HUES48 (cell line): ENCODE measurements around the gene SYNPO2.

Experiments
- H3K27ac ChIP-seq: one replicate; pipeline ENCODE4 v1.7.0; 2013; ENCODE audit warnings: low read depth, low read length, inconsistent platforms
- H3K27me3 ChIP-seq: 2 replicates; pipeline ENCODE4 v1.6.1; 2013; ENCODE audit warnings: mild to moderate bottlenecking, low read length; ENCODE audit not compliant: control insufficient read depth, insufficient read depth
- H3K36me3 ChIP-seq: 2 replicates; pipeline ENCODE4 v1.6.1; 2013; ENCODE audit warnings: low read length; ENCODE audit not compliant: control insufficient read depth, insufficient read depth
- H3K4me1 ChIP-seq: 2 replicates; pipeline ENCODE4 v1.6.1; 2013; ENCODE audit warnings: mild to moderate bottlenecking, low read length; ENCODE audit not compliant: control insufficient read depth, insufficient read depth
- H3K4me3 ChIP-seq: 2 replicates; pipeline ENCODE4 v1.5.1; 2013; ENCODE audit warnings: mild to moderate bottlenecking, low read depth, low read length
- H3K9ac ChIP-seq: 2 replicates; pipeline ENCODE4 v1.6.1; 2013; ENCODE audit warnings: mild to moderate bottlenecking, low read depth, low read length, moderate library complexity
- H3K9me3 ChIP-seq: 2 replicates; pipeline ENCODE4 v1.6.1; 2013; ENCODE audit warnings: low read length; ENCODE audit not compliant: control insufficient read depth, insufficient read depth

Gene SYNPO2

DNA sequence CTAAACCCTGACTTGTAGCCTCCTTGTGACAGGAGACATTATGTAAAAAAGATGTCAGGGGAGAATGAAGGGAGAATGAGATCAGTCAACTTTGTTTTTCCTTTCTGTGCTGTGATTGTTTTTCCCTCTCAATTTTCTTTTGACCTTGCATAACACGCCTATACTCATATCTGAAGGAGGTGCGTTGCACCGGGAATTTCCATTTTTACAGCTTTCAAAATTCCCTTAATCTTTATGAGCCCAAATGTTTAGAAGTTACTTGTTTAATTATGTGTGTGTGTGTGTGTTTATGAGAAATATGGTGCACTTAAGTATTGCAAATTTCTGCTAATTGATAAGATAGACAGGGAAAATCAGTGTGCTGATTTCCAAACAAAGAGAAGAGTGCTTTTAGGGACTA is 21.6 kb downstream of the SYNPO2 start:
- no peaks in the 10 kb centered on the region for H3K36me3 ChIP-seq
- H3K27ac ChIP-seq, result no peak overlapping the region
- H3K9ac ChIP-seq, result no peak overlapping the region
- H3K9me3 ChIP-seq, result no peaks in the 10 kb centered on the region
- no peaks in the 10 kb centered on the region for H3K4me1 ChIP-seq
- H3K4me3 ChIP-seq, result no peak overlapping the region
- H3K27me3 ChIP-seq, result no peaks in the 10 kb centered on the region

DNA sequence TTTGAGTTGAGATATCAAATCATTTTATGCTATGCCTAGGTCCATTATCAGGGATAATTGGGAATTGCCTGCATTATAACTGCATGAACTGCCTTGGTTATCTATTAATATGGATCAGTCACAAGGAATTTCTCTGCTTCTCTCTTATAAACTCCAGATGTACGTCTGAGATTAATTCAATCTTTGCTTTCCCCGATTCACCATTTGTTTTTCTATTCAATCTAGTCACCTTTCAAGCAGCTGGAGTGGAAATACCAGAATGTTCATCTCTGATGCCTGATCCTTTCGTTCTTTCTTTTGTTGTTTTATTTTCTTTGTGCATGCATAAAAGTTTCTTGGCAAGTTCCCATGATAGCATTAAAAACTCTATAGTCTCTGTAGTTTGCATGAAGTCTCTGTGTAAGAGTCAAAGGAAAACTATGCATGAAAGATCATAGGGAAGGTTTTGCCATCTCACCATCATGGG is 22.6 kb downstream of the SYNPO2 start:
- no peak overlapping the region for H3K27ac ChIP-seq
- H3K9ac ChIP-seq, result no peak overlapping the region
- H3K9me3 ChIP-seq, result no peaks in the 10 kb centered on the region
- H3K36me3 ChIP-seq, result no peaks in the 10 kb centered on the region
- no peaks in the 10 kb centered on the region for H3K4me1 ChIP-seq
- H3K27me3 ChIP-seq, result no peaks in the 10 kb centered on the region
- no peak overlapping the region for H3K4me3 ChIP-seq

DNA sequence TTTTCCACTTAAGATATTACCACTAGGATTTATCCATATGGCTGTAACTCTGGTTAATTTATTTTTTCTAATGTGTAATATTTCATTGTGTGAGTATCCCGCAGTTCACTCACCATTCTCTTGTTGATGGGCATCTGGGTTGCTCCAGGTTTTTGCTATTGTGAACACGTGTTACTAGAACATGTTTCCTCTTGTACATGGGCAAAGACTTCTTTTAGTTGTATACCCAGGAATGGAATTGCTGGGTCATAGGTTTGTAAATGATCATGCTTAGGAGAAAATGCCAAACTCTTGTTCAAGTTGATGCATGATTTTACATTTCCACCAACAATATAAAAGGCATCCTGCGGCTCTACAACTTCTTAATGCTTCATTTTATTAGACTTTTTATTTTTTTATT is 26.8 kb downstream of the SYNPO2 start:
- no peak overlapping the region for H3K4me3 ChIP-seq

DNA sequence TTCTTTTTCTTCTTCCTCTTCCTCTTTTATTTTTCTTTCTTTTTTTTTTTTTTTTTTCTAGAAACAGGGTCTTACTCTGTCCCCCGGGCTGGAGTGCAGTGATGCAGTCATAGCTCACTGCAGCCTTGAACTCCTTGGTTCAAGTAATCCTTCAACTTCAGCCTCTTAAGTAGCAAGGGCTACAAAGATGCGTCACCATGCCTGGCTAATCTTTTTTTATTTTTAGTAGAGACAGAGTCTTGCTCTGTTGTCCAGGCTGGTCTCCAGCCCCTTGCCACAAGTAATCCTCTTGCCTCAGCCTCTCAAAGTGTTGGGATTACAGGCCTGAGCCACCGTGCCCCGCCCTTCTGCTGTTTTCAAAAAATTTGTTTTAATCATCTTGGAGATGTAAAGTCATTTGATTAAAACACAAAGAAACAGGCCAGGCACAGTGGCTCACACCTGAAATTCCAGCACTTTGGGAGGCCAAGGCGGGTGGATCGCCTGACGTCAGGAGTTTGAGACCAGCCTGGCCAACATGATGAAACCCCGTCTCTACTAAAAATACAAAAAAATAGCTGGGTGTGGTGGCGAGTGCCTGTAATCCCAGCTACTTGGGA is 28.1 kb downstream of the SYNPO2 start:
- H3K36me3 ChIP-seq, result no peaks in the 10 kb centered on the region
- no peaks in the 10 kb centered on the region for H3K27me3 ChIP-seq
- H3K9me3 ChIP-seq, result no peaks in the 10 kb centered on the region

More for the DNA sequence above, 26.8 kb downstream of the SYNPO2 start:
- Histone ChIP-seq H3K9ac (no peak overlapping the region), H3K27ac (no peak overlapping the region), H3K4me1 (peaks cover 9% of the 10 kb centered on the region; the same call in 1 of the 2 replicates), H3K27me3 (no peaks in the 10 kb centered on the region), H3K36me3 (no peaks in the 10 kb centered on the region), H3K9me3 (no peaks in the 10 kb centered on the region)

DNA sequence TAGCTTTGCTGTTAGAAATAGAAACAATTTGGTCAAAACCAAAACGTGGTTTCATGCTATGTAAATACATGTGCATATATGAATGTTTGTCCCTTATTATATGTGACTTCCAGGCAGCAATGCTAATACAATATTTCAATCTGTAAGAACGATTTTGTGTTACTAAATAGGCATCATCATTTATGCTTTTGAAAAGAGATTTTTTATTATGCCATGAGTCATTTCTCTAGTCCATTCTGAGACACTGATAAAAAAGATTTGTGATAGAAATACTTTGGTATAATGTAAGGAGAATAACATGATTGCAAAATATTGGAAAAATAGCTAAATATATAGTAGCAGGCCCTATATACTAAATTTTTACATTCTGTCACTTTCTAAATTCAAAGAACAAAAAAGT is 28.9 kb downstream of the SYNPO2 start:
- no peaks in the 10 kb centered on the region for H3K36me3 ChIP-seq
- H3K27me3 ChIP-seq, result no peaks in the 10 kb centered on the region
- no peak overlapping the region for H3K4me3 ChIP-seq
- H3K27ac ChIP-seq, result peak overlapping the region; percentile 7
- peak overlapping the region; percentile 11; the same call in 1 of the 2 replicates for H3K9ac ChIP-seq
- no peaks in the 10 kb centered on the region for H3K9me3 ChIP-seq
- H3K4me1 ChIP-seq, result peaks cover 9% of the 10 kb centered on the region; the same call in 1 of the 2 replicates

More for the DNA sequence above, 28.1 kb downstream of the SYNPO2 start:
- peaks cover 9% of the 10 kb centered on the region; the same call in 1 of the 2 replicates for H3K4me1 ChIP-seq
- H3K4me3 ChIP-seq, result no peak overlapping the region
- no peak overlapping the region for H3K27ac ChIP-seq
- H3K9ac ChIP-seq, result no peak overlapping the region

DNA sequence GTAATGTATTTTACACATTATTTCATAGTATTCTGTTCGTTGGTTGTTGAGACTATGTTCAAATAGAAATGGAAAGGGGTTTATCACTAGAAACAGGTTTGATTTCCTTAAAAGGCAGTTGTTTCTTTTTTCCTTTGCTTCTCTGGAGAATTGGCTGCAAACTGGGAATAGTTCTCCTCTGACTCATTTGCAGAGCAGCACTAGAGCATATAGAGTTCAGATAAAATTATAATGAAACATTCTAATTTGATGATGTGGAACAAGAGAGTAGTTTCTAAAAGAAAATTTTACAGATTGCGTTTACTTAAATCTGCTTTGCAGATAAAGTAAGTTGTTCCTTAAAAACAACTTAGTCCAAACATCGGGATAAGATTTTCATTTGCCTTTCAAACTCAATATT is 29.7 kb downstream of the SYNPO2 start:
- Histone ChIP-seq H3K4me1 (peaks cover 9% of the 10 kb centered on the region; the same call in 1 of the 2 replicates), H3K4me3 (no peak overlapping the region), H3K9me3 (no peaks in the 10 kb centered on the region), H3K27ac (no peak overlapping the region), H3K27me3 (no peaks in the 10 kb centered on the region), H3K9ac (no peak overlapping the region), H3K36me3 (no peaks in the 10 kb centered on the region)

DNA sequence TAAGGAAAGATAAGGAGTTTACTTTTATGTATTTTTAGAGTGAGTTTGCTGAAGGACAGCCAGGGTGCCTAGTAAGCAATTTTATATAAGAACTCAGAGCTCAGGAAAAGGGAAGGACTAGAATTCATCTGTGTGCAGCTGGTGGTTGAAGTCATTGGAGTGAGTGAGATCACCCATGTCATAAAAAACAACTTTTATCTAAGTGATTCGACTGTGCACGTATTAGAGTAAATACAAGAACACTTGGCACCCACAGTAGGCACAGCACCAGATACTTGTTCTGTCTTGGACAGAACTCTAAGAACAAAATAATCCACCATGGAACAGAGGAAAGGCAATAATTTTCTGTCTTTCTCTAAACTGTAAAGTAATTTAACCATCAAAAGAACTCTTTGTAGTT is 31.6 kb downstream of the SYNPO2 start:
- Histone ChIP-seq H3K27ac (no peak overlapping the region), H3K4me3 (no peak overlapping the region), H3K9me3 (no peaks in the 10 kb centered on the region), H3K36me3 (no peaks in the 10 kb centered on the region), H3K9ac (no peak overlapping the region), H3K4me1 (peaks cover 9% of the 10 kb centered on the region; the same call in 1 of the 2 replicates), H3K27me3 (no peaks in the 10 kb centered on the region)

DNA sequence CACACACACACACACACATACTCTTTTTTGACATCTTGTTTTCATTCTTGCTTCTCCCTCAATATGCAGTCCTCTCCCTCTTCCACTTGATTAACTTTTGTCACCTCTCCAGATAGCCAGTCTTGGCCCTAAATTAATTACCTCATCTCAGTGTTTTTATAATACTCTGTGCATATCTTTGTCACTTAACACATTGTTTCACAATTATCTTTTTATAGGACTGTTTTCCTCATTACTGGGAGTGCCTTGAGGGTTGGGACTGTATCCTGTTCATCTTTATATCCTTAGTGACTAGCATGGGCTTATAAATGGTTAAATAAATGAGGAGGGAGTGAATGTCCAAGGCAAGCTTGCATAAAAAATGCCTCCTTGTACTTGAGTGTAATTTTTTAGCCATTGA is 33.1 kb downstream of the SYNPO2 start:
- Histone ChIP-seq H3K36me3 (no peaks in the 10 kb centered on the region), H3K9ac (no peak overlapping the region), H3K4me3 (no peak overlapping the region), H3K4me1 (peaks cover 9% of the 10 kb centered on the region; the same call in 1 of the 2 replicates), H3K9me3 (no peaks in the 10 kb centered on the region), H3K27me3 (no peaks in the 10 kb centered on the region), H3K27ac (no peak overlapping the region)

DNA sequence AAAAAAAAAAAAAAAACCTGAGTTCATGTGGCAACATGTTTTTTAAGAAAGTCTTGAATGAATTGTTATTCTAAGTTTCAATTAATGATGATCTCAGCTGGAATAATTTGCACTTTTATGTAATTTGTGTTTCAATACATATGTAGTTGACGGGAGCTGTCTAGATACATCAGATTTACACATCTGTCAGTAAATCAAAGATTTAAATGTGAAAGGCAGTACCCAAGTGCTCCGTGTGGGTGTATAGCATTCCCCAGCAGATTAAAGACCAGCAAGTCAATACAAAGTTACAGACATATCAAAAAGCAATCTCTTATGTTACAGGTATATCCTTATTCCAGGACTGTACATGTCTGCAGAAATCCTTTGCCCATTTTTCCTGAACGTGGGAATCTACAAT is 35.2 kb downstream of the SYNPO2 start:
- Histone ChIP-seq H3K27ac (no peak overlapping the region), H3K4me3 (no peak overlapping the region), H3K4me1 (no peaks in the 10 kb centered on the region), H3K9me3 (no peaks in the 10 kb centered on the region), H3K27me3 (no peaks in the 10 kb centered on the region), H3K9ac (no peak overlapping the region), H3K36me3 (no peaks in the 10 kb centered on the region)

DNA sequence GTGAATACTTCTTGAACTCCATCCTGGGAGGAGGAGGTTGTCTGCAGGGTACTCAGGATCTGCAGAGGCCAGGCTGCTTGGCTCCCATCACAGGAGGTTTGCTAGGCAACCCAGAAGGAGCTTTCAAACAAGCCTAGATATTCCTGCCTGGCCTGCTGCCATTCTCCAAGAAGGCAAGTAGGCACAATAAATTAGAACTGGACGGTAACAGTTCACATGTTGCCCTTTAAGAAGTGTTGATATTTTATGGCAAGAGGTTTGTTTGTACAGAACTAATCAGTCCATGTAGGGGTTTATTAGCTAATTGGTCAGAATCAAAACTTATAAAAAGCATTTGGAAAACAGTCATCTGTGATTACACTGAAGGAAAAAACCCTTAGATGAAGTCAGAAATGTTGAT is 39.3 kb downstream of the SYNPO2 start:
- no peaks in the 10 kb centered on the region for H3K4me1 ChIP-seq
- no peak overlapping the region for H3K27ac ChIP-seq
- no peaks in the 10 kb centered on the region for H3K36me3 ChIP-seq

DNA sequence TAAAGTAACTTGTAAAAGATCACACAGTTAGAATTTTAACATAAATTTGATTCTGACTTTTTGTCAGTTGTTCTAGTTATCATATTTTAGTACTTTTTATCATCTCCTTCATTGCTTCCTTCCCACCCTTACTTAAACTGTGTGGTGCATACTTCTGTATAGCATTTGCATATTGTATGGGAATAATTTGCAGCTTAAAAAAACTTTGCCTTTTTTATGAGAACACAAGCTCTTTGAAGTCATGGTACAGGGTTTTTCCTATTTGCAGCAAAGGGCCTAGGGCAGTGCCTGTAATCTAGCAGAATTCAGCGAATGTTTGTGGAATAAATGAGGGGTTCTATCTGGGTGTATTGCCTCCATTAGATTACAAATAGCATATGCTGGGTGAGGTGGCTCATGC is 41.6 kb downstream of the SYNPO2 start:
- Histone ChIP-seq H3K27me3 (no peaks in the 10 kb centered on the region), H3K9ac (no peak overlapping the region), H3K27ac (no peak overlapping the region), H3K4me3 (no peak overlapping the region), H3K36me3 (no peaks in the 10 kb centered on the region), H3K4me1 (no peaks in the 10 kb centered on the region), H3K9me3 (no peaks in the 10 kb centered on the region)

More for the DNA sequence above, 39.3 kb downstream of the SYNPO2 start:
- no peaks in the 10 kb centered on the region for H3K9me3 ChIP-seq
- no peak overlapping the region for H3K9ac ChIP-seq
- no peaks in the 10 kb centered on the region for H3K27me3 ChIP-seq
- H3K4me3 ChIP-seq, result no peak overlapping the region
